GM21515 (cell line): Measurements from ENCODE around the gene RPL23.
A peak's percentile ranks its signal among the peaks of the same experiment; 100 is the strongest.

ENCODE experiments used
- ATAC-seq: cut with Tn5 transposase; IDR thresholded peaks from one replicate; pipeline ENCODE4 v1.9.1; 2021; ENCODE audit not compliant: unreplicated experiment

Gene RPL23

DNA sequence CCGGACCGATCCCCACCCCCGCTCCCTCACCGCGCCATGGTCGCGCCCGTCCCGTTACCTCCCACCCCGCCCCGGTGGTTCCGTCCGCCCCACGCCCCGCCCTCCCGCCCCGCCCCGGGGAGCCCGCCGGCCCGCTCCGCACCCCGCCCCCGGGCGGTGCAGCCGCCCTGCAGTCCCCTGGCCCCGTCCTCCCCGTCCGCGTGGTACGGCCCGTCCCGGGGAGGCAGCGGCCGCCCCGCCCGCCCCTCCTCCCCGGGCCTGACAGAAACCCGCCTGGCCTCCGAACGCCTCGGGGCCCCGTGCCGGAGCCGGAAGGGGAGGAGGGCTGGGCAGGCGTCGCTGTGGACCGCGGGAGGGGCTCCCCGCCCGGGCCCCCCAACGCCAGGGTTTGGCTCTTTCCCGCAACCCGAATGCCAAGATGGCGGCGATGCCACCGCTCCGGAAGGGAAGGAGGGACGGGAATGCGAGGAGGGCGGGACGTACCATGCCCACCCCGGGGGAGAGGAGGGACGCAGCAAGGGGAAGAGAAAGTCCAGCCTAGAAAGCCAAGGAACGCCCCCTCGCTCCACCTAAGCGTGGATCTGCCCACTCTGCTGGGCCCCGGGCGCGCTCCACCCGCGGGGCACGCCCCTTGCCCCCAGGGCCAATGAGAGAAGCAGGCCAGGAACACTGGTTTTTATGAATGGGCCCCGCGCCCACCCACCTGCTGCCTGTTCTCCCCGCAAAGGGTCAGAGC lies 53.9 kb downstream of the RPL23 start, which contains the start of gene PIP4K2B:
TSS of gene PIP4K2B (minus strand) at position 56 of the 736 bp plus-strand sequence. CDS start 132 bp downstream, outside the sequence.
- ATAC-seq = peak; percentile 71

DNA sequence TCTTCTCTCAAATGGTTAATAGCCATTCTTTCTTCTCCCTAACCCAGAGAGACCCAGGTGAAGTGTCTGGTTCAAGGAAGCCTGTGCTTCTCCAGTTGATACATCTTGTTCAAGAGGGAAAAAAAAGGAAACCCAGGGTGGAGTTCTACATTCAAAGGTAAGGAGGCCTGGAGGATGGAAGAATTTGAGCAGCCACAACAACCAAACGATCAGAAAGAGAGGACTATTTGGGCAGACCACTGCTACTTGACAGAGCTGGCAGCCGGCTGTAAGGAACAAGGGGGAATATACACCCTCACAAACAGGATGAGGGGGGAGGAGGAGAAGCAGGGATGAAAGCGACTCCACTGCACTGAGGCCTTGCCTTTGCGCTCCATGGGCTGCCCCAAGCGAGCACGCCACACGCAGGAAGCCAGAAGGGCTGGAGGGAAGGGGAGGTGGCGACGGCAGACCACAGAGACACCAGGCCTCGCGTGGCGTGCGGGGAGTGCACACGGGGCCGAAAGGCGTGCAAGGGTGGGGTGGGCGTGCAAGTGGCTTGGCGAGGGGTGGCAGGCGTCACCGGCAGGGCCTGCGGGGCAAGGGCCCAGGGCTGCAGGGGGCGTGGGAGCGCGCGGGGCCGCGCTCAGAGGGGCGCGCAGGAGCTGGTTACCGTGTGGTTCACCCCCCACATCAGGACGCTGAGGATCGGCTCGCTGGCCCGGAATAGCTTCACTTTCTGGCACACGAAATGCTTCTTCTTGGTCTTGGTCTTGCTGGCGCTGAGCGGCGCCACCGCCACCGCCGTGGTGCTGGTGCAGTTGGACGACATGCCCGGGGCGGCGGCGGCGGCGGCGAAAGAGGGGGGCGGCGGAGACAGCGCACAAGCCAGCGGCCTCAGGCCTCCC lies 54.7 kb downstream of the RPL23 start:
- peak; percentile 32 for ATAC-seq
